Heart left ventricle (tissue), 16 donors: Measurements from ENCODE around the gene TRPC4. TPM values are rescaled to one million over a fixed set of nuclear protein-coding genes. Genes with fewer than 3 reads are reported as not detected.

Experiments
- ATAC-seq, 4 donors: fragments of 200-7000 bp; cut with Tn5 transposase; one replicate each; pipeline ENCODE4 v1.9.1; 2020 to 2022; ENCODE audit warnings: moderate library complexity in 4 of 4, mild to moderate bottlenecking in 3 of 4, moderate number of reproducible peaks in 1 of 4
- DNase-seq, 5 donors: peaks; one replicate each; pipeline ENCODE4 v3.0.0-alpha.2; 2020
- H3K27ac ChIP-seq, 12 donors: fragments of 200-600 bp; sonication (generic) in 4 of 12; one replicate each; pipeline versions ENCODE4 v1.5.0 to v1.8.0; 2016 to 2022; ENCODE audit warnings: mild to moderate bottlenecking in 2 of 12
- H3K27me3 ChIP-seq, 9 donors: fragments of 200-600 bp; sonication (generic) in 2 of 9; one replicate each; pipeline versions ENCODE4 v1.5.1 to v1.8.0; 2016 to 2022; ENCODE audit warnings: mild to moderate bottlenecking in 3 of 9
- H3K36me3 ChIP-seq, 9 donors: fragments of 200-600 bp; sonication (generic) in 2 of 9; one replicate each; pipeline versions ENCODE4 v1.5.0 to v1.8.0; 2018 to 2022; ENCODE audit warnings: mild to moderate bottlenecking in 2 of 9
- H3K4me1 ChIP-seq, 12 donors: fragments of 200-600 bp; sonication (generic) in 4 of 12; one replicate each; pipeline versions ENCODE4 v1.5.0 to v1.8.0; 2016 to 2022; ENCODE audit warnings: mild to moderate bottlenecking in 3 of 12
- H3K4me3 ChIP-seq, 12 donors: fragments of 200-600 bp; sonication (generic) in 4 of 12; one replicate each; pipeline versions ENCODE4 v1.5.0 to v1.8.0; 2017 to 2022; ENCODE audit warnings: mild to moderate bottlenecking in 9 of 12, moderate library complexity in 4 of 12
- H3K9me3 ChIP-seq, 12 donors: fragments of 200-600 bp; sonication (generic) in 4 of 12; one replicate each; pipeline versions ENCODE4 v1.5.0 to v1.8.0; 2016 to 2022; ENCODE audit warnings: mild to moderate bottlenecking in 1 of 12
- POLR2A ChIP-seq, 2 donors: fragments of 450-650 bp; IDR thresholded peaks; one replicate each; pipeline ENCODE4 v1.6.1; 2017; ENCODE audit warnings: antibody characterized with exemption in 2 of 2, mild to moderate bottlenecking in 2 of 2, moderate library complexity in 2 of 2
- WGBS, 4 donors: extraction: QIAGEN DNeasy Blood & Tissue Kit in 2 of 4; methylation state at CpG; one replicate each; pipeline versions ENCODE4 v1.1.5 to v1.1.7; 2013 to 2018; 5-methylcytosine and 5-hydroxymethylcytosine counted together
- intact Hi-C, 10 donors: fragments of 100-400 bp; cut with DNase I; formaldehyde crosslinking; loops; one replicate each; pipeline versions ENCODE4 v1.11.1 to v1.14.2; 2022
- polyA plus RNA-seq, 2 donors: library from polyadenylated mRNA; stranded (reverse); fragments of 200-250 nt; gene quantifications; one replicate each; pipeline ENCODE4 v1.2.3, GENCODE V29; 2013
- total RNA-seq, 9 donors: library from RNA; depleted of rRNA in 2 of 9; stranded (reverse); fragments of >200 nt in 2 of 9; fragmentation: NEBNext Ultra II Directional in 3 of 9; extraction: Animal tissue kit (Norgen Biotek cat#: 25700) in 3 of 9; gene quantifications; one replicate each; pipeline versions ENCODE4 v1.1.0 to v1.2.4, GENCODE V29; 2016 to 2023
- TF ChIP-seq, protein P1 (sequence below), 12 donors: fragments of 200-600 bp; sonication (generic) in 4 of 12; IDR thresholded peaks; one replicate each; pipeline versions ENCODE4 v1.5.0 to v1.8.0; 2018 to 2022; ENCODE audit warnings: antibody characterized with exemption in 12 of 12, mild to moderate bottlenecking in 5 of 12
- donor health status: ischemic (EF 13 %, LVEDD 7.1; RV severe dilation, severe dysfunction).
- donor health status: healthy with polysubstance abuse.
- donor health status: DM: no; HTN: yes; CAD: no.
- donor health status: DM: no; HTN: no; CAD: no.
- donor health status: ischemic (EF 25% LVEDD 6.9; RV normal size, moderate dysfunction).
- donor health status: ischemic (EF 25% LVEDD 5.7; RV mildly dilated, moderate dysfunction).
- donor health status: healthy.
- donor health status: DM: yes; HTN: yes; CAD: no.
- donor health status: ischemic (EF 35%, LVEDD 5.7; RV mildly dilated, moderate dysfunction).
- donor health status: nonischemic (EF 11% LVEDD 7.7; RV severe dilation, severe dysfunction).
- donor health status: DM: yes; HTN: yes; CAD: no.
- donor health status: PGD.
- donor health status: ischemic (EF 29% LVEDD 5.4; RV normal size, mild dysfunction).
- donor health status: nonischemic (EF 23%, LVEDD 6.1; RV moderate dilation, normal function).

The TRPC4 gene
- total and polyA plus RNA-seq, 11 donors: 0.25 to 2.5 (median 0.79) TPM

DNA sequence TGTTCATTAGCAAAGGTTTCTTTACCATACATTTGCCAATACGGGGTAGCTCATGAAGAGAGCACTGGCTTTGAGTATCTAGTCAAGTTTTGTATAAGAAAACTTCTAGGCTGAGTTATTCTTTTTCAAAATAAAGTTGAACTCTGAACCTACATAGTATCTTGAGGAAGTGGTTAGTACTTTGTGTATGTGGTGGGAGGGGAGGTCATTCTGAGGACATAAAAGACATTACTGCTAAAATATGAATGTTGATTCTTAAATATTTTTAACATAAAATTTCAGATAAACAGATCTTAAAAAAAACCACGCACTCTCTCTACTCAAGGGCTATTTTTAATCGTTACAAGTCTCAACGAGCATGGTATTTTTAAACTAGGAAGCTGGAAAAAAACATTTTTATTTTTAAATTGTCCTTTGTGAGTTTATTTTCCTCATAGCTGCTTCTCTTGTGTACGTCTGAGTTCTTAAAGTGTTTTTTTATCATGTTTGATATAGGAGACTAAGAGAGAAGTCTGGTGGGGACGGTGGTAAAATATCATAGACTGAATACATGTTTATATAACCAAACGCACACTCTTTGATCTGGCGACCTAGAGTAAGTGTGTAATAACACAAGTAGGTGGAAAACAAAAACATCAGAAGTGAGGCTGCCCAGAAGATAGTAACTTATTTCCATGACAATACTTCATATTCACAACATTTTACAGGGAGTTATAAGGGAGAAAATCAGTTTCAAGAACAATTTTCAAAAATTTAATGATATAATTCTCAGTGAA, 153.0 kb downstream of the TRPC4 start:
- Histone ChIP-seq H3K4me3 (no peak overlapping the region), H3K4me1 (peaks cover 0 to 4% (median 0%) of the 10 kb centered on the region in 12 donors), H3K36me3 (no peaks in the 10 kb centered on the region), H3K9me3 (no peaks in the 10 kb centered on the region), H3K27me3 (no peaks in the 10 kb centered on the region), H3K27ac (peak overlapping the region in 3 of 12 donors; percentile 6 to 66 (median 32))
- WGBS, 4 donors: 21 to 39% (median 30%) methylated on average over 8 of the region's 8 CpGs
- intact Hi-C loops: no loop called here
- DNase-seq: no peak
- ATAC-seq: peak in 1 of 4 donors; percentile 28
- TF ChIP-seq, protein P1, sequence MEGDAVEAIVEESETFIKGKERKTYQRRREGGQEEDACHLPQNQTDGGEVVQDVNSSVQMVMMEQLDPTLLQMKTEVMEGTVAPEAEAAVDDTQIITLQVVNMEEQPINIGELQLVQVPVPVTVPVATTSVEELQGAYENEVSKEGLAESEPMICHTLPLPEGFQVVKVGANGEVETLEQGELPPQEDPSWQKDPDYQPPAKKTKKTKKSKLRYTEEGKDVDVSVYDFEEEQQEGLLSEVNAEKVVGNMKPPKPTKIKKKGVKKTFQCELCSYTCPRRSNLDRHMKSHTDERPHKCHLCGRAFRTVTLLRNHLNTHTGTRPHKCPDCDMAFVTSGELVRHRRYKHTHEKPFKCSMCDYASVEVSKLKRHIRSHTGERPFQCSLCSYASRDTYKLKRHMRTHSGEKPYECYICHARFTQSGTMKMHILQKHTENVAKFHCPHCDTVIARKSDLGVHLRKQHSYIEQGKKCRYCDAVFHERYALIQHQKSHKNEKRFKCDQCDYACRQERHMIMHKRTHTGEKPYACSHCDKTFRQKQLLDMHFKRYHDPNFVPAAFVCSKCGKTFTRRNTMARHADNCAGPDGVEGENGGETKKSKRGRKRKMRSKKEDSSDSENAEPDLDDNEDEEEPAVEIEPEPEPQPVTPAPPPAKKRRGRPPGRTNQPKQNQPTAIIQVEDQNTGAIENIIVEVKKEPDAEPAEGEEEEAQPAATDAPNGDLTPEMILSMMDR (IDR thresholded peaks at IDR 0.05): no peak
- no peak for TF ChIP-seq POLR2A (IDR thresholded peaks at IDR 0.05)

DNA sequence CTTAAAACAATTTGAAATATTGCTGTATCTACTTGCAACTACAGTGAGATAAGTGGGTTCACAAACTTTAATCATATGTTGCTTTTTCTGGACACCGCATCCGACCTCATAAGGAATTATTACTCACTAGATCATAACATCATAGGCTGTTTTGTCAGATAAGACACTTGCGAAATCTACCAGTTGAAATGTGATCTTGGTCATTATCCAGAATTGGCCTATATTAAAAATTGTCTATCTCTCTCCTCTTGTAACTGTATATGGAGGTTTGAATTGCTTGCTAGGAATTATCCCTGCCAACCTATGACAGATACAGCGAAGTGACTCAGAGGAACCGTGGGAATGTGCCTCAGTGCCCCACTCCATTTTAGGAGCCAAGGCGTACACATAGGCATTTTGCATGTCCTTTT, 154.0 kb downstream of the TRPC4 start:
- intact Hi-C loops: no loop called here
- TF ChIP-seq, protein P1 (IDR thresholded peaks at IDR 0.05): no peak
- TF ChIP-seq POLR2A (IDR thresholded peaks at IDR 0.05): no peak
- H3K4me3 ChIP-seq: no peak overlapping the region
- H3K9me3 ChIP-seq: no peaks in the 10 kb centered on the region
- no peak for ATAC-seq
- H3K4me1 ChIP-seq: peaks cover 0 to 4% (median 0%) of the 10 kb centered on the region in 12 donors
- no peaks in the 10 kb centered on the region for H3K36me3 ChIP-seq
- WGBS, 4 donors: 59 to 67% (median 64%) methylated on average over 6 of the region's 6 CpGs
- DNase-seq: no peak
- peak overlapping the region in 2 of 12 donors; percentile 6 to 66 for H3K27ac ChIP-seq
- H3K27me3 ChIP-seq: no peaks in the 10 kb centered on the region

DNA sequence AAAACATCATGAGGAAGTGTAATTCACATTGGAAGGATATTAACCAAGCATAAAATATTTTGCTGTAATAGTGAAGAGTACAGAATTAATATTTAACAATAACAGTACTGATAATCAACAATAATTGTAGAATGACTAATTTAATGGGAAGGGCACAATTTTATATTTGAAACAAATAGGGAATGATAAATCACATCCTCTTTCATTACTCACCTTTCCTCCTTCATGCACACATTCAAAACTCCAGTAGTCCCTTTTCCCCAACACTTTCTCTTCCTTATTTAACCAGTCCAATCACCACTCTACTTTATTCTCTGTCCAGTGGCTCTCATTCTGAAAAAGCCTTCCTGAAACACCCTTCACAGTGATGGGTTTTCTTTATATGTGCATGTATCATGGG, 160.3 kb downstream of the TRPC4 start:
- DNase-seq (no peak), ATAC-seq (no peak)
- intact Hi-C loops: no loop called here
- Histone ChIP-seq H3K9me3 (no peaks in the 10 kb centered on the region), H3K36me3 (no peaks in the 10 kb centered on the region), H3K4me3 (no peak overlapping the region), H3K27me3 (no peaks in the 10 kb centered on the region), H3K27ac (no peak overlapping the region), H3K4me1 (no peaks in the 10 kb centered on the region)
- TF ChIP-seq, protein P1 (IDR thresholded peaks at IDR 0.05): no peak
- no peak for TF ChIP-seq POLR2A (IDR thresholded peaks at IDR 0.05)

DNA sequence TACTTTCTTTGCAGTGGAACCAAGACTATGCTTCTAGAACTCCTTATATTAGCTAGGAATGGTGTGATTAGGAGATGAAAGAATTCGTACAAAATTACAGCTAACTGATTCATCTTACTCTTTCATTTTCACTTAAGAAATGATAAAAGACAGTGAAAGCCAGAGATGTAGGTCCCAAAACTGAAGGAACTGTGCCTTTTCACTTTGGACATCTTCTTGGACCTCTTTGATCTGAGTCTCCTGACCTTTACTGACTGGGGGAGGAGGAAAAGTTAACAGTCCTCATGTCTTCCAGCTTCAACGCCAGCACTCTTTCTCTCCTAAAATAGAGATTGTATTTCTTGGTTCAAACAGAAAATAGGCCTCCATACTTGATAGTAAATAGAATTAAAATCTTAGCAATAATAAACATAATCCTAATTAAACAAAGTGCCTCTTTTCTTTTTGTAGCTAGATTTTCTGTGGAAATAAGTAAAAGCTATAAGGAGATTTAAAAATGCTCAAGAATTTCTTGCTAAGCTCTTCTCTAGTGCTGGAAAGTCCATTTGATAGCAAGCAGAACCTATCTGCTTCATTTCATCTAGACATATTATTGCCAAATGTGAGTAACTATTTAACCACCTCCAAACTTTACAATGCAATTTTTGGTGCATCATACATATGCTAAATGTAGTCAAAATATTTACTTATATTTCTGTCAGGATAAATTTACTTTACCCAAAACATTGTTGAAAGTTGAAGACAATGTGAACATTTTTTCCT, 161.7 kb downstream of the TRPC4 start:
- H3K4me3 ChIP-seq: no peak overlapping the region
- intact Hi-C loops: no loop called here
- no peaks in the 10 kb centered on the region for H3K4me1 ChIP-seq
- ATAC-seq (no peak), DNase-seq (no peak)
- no peaks in the 10 kb centered on the region for H3K36me3 ChIP-seq
- H3K9me3 ChIP-seq: no peaks in the 10 kb centered on the region
- H3K27ac ChIP-seq: peak overlapping the region in 1 of 12 donors; percentile 15
- WGBS, 4 donors: 73 to 82% (median 77%) methylated on average over 2 of the region's 2 CpGs
- no peaks in the 10 kb centered on the region for H3K27me3 ChIP-seq
- TF ChIP-seq, protein P1 (IDR thresholded peaks at IDR 0.05): no peak
- no peak for TF ChIP-seq POLR2A (IDR thresholded peaks at IDR 0.05)
